AG09309 (cell line): ENCODE measurements around the gene POLR2E.
"Not testable (repeated sequence)": the region's sequence is repeated elsewhere in the genome, so short reads cannot be mapped to it uniquely, and the experiment has no call there.

ENCODE experiments used
- DNase-seq: peaks from one replicate; pipeline ENCODE4 v3.0.0-alpha.2; 2010; ENCODE audit warnings: low read depth
- H3K4me3 ChIP-seq: 2 replicates; pipeline ENCODE4 v1.5.1; 2011; ENCODE audit warnings: mild to moderate bottlenecking, low read depth, low read length, moderate library complexity; ENCODE audit not compliant: control insufficient read depth
- TF ChIP-seq, protein P1 (sequence below): IDR thresholded peaks from 2 replicates; pipeline ENCODE4 v1.5.1; 2011; ENCODE audit warnings: mild to moderate bottlenecking, low read depth, low read length, inconsistent platforms; ENCODE audit not compliant: insufficient read depth, control insufficient read depth; ENCODE audit errors: missing control alignments

The POLR2E gene

DNA sequence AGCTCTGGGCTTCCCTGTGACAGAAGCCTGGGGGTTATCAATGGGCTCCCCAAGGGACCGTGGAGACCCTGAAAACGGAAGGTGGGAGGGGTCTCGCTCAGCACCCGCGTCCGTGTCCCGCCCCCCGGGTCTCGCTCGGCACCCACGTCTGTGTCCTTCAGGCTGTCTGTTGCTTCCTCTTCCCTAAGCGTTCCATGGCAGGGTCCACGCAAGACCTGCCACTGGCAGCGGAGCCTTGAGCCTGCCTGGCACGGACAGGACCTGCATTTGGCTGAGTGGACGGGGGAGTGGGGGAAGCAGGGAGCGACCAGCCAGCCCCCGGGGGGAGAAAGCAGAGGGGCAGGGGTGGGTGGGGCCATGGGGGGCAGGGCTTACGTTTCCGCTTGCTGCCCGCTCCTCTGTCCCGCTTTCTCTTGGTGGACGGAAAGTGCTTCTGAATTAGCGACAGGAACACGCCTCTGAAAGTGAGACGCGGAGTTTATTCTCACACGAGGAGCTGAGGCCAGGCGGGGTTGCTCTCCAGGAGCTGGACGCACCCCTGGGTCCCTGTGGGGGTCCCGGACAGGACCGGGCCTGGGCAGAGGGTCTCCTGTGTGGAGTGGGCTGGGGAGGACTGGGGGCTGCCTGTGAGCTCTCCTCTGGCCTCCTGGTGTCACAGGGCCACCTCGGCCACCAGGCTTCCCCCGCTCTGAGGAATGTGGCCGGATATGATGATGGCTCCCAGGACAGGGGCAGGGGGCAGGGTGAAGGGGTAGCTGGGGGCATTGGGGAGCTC is 20.7 kb upstream of the POLR2E start:
- TF ChIP-seq, protein P1, sequence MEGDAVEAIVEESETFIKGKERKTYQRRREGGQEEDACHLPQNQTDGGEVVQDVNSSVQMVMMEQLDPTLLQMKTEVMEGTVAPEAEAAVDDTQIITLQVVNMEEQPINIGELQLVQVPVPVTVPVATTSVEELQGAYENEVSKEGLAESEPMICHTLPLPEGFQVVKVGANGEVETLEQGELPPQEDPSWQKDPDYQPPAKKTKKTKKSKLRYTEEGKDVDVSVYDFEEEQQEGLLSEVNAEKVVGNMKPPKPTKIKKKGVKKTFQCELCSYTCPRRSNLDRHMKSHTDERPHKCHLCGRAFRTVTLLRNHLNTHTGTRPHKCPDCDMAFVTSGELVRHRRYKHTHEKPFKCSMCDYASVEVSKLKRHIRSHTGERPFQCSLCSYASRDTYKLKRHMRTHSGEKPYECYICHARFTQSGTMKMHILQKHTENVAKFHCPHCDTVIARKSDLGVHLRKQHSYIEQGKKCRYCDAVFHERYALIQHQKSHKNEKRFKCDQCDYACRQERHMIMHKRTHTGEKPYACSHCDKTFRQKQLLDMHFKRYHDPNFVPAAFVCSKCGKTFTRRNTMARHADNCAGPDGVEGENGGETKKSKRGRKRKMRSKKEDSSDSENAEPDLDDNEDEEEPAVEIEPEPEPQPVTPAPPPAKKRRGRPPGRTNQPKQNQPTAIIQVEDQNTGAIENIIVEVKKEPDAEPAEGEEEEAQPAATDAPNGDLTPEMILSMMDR: no peak
- H3K4me3 ChIP-seq: no peak overlapping the region
- DNase-seq: no peak

DNA sequence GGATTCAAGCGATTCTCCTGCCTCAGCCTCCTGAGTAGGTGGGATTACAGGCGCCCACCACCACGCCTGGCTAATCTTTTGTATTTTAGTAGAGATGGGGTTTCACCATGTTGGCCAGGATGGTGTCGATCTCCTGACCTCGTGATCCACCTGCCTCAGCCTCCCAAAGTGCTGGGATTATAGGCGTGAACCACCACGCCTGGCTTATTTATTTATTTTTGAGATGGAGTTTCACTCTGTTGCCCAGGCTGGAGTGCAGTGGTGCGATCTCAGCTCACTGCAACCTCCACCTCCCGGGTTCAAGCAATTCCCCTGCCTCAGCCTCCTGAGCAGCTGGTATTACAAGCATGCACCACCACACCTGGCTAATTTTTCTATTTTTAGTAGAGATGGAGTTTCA is 19.6 kb upstream of the POLR2E start:
- H3K4me3 ChIP-seq, DNase-seq: not testable (repeated sequence)

DNA sequence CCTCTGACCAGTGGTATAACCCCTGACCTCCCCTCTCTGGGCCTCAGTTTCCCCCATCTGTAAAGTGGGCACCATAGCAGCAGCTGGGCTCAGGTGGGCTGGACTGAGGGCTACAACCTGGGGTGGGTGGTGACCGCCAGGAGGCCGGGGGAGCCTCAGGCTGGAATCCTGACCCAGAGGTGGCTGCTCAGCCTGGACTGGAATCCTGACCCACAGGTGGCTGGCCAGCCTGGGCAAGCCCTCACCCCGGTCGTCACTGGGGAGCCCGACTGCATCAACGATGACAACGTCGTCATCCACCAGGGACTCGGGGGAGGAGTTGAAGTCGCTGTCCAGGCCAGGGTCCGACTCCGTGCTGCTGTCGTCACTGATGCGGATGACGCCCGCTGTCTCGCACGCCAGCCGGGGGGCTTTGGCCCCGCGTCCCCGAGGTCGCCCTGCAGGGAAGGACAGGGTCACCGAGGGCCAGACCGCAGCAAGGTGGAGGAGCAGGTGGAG is 18.9 kb upstream of the POLR2E start:
- no peak overlapping the region for H3K4me3 ChIP-seq
- TF ChIP-seq, protein P1: no peak
- DNase-seq: no peak

DNA sequence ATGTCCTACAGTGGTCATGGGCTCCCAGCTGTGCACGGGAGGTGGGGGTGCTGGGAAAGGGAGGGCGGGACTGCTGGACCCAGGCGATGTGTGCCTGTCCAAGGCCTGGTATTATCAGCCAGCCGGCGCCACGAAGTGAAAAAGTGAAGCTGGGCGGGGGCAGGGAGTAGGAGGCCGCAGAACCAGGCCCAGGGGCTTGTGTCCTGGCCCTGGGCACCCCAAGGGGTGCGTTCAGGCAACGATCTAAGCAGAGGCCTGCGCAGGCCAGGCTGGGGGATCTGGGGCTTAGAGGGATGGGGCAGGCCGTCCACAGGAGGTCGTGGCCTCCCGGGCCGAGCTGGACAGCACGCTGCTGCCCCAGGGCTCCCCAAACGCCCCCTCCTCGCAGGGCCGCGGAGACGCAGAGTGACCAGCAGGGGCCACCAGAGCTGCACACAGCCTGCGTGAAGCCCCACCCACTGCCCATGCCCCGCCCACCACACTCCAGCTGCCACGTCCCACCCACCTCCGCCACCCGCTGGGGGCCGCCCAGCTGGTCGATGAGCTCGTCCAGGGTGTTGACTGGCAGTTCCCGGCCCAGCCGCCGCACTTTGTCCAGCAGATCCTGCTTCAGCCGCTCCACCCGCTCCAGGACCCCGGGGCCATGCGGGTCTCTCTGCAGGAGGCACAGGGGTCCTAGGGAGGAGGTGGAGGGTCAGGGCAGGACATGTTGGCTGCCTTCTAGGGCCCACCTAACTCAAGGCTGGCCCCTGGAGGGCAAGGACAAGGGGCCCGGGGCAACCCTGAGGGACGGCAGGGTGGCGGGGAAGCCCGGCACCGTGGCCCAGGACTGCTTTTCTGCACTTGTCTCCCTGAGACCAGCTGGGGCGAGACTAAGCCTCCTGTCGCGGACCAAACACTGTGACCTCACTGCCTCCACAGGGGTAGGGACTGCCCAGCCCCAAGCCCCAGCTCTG is 18.1 kb upstream of the POLR2E start:
- DNase-seq: peak; percentile 69
- no peak overlapping the region for H3K4me3 ChIP-seq
- TF ChIP-seq, protein P1: peak; percentile 85

DNA sequence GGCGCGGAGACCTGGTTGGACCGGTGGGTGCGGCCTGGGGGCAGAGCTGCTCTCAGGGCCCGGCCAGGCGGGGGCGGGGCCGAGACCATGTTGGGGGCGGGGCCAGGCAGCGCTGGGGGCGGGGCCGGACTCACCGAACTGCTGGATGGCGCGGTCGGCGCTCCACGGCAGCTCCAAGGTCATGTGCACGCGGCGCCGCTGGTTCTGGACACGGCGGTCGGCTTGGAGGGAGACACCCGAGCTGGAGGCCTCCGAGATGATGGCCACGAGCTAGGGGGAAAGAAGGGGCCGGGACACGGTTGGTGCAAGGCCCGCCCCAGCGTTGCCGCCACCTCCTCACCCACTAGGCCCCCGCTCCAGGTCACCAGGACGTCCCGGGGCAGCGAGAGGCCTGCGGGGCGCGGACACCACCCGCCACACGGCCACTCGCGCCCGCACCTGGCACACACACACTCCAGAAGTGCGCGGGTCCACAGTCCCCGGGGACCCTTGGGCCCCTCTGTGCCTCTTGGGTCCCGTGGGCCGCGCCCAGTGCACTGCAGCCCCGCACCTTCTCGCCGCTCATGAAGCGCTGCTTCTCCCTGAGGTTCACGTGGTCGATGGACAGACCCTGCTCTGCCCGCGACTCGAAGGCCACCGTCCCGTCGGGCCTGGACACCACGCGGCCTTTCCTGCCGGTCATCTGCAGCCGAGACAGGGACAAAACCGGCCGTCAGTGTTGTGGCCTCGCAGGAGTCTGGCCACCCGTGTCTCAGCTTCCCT is 17.3 kb upstream of the POLR2E start:
- TF ChIP-seq, protein P1: no peak
- H3K4me3 ChIP-seq: no peak overlapping the region
- no peak for DNase-seq

DNA sequence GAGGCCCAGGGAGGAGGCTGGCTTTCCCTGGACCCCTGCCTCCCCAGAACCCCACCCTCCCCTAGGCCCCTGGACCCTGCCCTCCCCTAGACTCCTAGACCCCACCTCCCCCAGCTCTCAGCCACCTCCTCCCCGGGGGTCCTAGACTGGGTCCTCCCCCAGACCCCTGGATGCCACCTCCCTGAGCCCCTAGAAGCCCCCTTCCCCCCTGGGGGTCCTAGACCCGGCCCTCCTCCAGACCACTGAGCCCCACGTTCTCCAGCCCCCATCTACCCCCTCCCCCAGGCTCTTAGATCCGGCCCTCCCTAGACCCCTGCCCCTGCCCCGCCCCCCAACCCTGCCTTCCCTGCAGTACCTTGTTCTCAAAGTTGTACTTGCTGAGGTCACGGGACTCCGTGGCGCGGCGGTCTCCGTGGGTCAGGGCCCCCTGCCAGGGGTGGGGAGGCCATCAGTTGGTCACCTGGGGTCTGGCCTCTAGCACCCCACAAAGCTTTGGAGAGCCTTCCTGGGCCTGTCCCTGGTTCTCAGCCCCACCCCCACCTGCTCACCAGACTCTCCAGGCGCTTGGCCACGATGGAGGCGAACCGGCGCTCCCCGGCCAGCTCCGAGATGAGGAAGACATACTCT is 16.6 kb upstream of the POLR2E start:
- H3K4me3 ChIP-seq: no peak overlapping the region
- DNase-seq: no peak
- TF ChIP-seq, protein P1: no peak
